Body of pancreas (tissue), 4 donors: ENCODE measurements around the gene DNAH3.
"Not testable (repeated sequence)": the region's sequence is repeated elsewhere in the genome, so short reads cannot be mapped to it uniquely, and the experiment has no call there.

Experiments
- POLR2A ChIP-seq, 3 donors: fragments of 450-650 bp; IDR thresholded peaks; one replicate each; pipeline ENCODE4 v1.6.1; 2016; ENCODE audit warnings: antibody characterized with exemption in 3 of 3, mild to moderate bottlenecking in 2 of 3
- TF ChIP-seq, protein P1 (sequence below), 7 experiments: fragments of 450-650 bp in 4 of 7; fragments of 200-600 bp in 3 of 7; sonication (generic) in 3 of 7; IDR thresholded peaks; one replicate each; pipeline ENCODE4 v1.5.1; 2016 to 2019; ENCODE audit warnings: antibody characterized with exemption in 7 of 7

DNA sequence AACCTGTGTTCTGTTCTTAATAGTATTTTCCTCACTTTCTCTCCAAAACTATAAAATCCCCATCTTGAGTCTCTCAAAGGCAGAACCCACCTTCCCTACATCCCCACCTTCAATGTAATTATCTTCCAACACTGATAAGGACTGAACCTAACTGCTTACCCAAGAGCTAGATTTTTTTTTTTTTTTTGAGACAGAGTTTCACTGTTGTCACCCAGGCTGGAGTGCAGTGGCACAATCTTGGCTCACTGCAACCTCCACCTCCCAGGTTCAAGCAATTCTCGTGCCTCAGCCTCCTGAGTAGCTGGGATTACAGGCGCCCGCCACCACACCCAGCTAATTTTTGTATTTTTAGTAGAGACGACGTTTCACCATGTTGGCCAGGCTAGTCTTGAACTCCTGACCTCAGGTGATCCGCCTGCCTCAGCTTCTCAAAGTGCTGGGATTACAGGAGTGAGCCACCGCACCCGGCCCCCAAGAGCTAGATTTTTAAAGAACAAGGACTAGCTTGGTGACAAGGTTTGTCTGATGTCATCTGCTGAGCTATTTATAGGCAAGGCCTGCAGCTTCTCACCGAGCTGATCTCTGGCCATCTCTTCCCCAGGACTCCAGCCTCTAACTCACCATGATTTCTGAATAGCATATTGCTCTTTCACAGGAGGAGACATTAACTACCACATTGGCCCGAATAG is 220.8 kb downstream of the DNAH3 start:
- TF ChIP-seq, protein P1, sequence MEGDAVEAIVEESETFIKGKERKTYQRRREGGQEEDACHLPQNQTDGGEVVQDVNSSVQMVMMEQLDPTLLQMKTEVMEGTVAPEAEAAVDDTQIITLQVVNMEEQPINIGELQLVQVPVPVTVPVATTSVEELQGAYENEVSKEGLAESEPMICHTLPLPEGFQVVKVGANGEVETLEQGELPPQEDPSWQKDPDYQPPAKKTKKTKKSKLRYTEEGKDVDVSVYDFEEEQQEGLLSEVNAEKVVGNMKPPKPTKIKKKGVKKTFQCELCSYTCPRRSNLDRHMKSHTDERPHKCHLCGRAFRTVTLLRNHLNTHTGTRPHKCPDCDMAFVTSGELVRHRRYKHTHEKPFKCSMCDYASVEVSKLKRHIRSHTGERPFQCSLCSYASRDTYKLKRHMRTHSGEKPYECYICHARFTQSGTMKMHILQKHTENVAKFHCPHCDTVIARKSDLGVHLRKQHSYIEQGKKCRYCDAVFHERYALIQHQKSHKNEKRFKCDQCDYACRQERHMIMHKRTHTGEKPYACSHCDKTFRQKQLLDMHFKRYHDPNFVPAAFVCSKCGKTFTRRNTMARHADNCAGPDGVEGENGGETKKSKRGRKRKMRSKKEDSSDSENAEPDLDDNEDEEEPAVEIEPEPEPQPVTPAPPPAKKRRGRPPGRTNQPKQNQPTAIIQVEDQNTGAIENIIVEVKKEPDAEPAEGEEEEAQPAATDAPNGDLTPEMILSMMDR (IDR thresholded peaks at IDR 0.05), result not testable (repeated sequence)
- TF ChIP-seq POLR2A (IDR thresholded peaks at IDR 0.05), result not testable (repeated sequence)
